ENCODE measurements around the gene KRTAP13-3. TPM values are rescaled to one million over a fixed set of nuclear protein-coding genes. Genes with fewer than 3 reads are reported as not detected.

Gene KRTAP13-3
- total RNA-seq, 1 donor from 2014 or later, result not detected

DNA sequence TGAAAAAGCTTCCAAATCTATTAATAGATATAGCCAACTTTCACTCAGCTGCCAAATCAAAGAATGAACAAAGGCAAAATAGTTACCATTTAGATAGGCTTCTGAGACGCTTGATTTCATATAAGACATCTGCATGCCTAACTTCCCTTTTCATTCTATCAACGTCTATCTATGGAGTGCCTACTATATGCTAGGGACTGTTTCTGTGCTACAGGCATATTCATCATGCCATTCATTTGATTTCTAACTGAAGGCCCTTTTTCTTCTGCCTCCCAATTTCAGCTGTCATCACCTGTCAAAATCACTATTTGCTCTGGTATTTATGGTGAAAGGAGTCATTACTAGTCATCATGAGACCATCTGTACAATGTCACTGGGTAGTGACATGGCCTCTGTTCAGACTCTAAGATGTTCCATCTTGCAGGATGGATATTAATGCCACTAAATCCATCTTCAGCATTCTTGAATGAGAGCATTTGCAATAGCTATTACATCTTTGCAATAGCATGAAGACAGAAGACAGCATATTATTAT, 34.2 kb downstream of the KRTAP13-3 start:
- Mint-ChIP-seq H3K4me1 (peaks cover 4% of the 10 kb centered on the region), H3K36me3 (no peaks in the 10 kb centered on the region), H3K4me3 (no peak overlapping the region), H3K27me3 (ENCODE audit: low read depth) (peaks cover 4% of the 10 kb centered on the region), H3K27ac (no peak overlapping the region), H3K9me3 (peaks cover 16% of the 10 kb centered on the region)
- TF ChIP-seq, protein P1, sequence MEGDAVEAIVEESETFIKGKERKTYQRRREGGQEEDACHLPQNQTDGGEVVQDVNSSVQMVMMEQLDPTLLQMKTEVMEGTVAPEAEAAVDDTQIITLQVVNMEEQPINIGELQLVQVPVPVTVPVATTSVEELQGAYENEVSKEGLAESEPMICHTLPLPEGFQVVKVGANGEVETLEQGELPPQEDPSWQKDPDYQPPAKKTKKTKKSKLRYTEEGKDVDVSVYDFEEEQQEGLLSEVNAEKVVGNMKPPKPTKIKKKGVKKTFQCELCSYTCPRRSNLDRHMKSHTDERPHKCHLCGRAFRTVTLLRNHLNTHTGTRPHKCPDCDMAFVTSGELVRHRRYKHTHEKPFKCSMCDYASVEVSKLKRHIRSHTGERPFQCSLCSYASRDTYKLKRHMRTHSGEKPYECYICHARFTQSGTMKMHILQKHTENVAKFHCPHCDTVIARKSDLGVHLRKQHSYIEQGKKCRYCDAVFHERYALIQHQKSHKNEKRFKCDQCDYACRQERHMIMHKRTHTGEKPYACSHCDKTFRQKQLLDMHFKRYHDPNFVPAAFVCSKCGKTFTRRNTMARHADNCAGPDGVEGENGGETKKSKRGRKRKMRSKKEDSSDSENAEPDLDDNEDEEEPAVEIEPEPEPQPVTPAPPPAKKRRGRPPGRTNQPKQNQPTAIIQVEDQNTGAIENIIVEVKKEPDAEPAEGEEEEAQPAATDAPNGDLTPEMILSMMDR (IDR thresholded peaks at IDR 0.05; ENCODE audit: unreplicated experiment), result no peak
- no peak for DNase-seq (ENCODE audit: low spot score in 2 of 2, unreplicated experiment in 2 of 2)

DNA sequence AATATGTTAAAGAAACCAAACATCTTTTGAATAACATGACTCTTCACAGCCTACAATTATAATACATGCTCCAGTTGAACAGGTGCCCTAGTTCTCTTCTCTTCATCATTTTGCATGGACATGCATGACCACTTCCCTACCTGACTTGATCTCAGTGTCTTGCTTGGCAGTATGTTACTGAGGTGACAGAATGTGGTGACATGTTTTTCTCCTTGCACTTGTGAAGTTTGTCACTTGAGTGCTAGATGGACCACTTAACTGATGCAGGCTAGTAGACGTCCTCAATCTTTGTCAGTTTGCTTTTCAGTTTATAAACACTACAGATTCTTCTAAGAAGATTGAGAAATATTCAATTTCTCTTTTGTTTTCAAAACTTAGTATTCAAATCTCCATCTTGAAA, 43.5 kb downstream of the KRTAP13-3 start:
- Mint-ChIP-seq H3K9me3 (peaks cover 6% of the 10 kb centered on the region), H3K36me3 (no peaks in the 10 kb centered on the region), H3K4me3 (no peak overlapping the region), H3K4me1 (no peaks in the 10 kb centered on the region), H3K27me3 (ENCODE audit: low read depth) (peaks cover 2% of the 10 kb centered on the region), H3K27ac (no peak overlapping the region)
- TF ChIP-seq, protein P1 (IDR thresholded peaks at IDR 0.05; ENCODE audit: unreplicated experiment), result no peak
- DNase-seq (ENCODE audit: low spot score in 2 of 2, unreplicated experiment in 2 of 2), result no peak

Other genes with a start within 250 kb of the KRTAP13-3 start
- gene CLDN8, start 209.8 kb downstream of the KRTAP13-3 start, total RNA-seq, result 1.2 to 1.4 TPM (median 1.2 TPM) in 3 replicates
- not detected in 3 replicates for gene KRTAP24-1, start 143.0 kb downstream of the KRTAP13-3 start, total RNA-seq
- gene KRTAP25-1, start 136.4 kb downstream of the KRTAP13-3 start, total RNA-seq, result not detected in 3 replicates
- not detected in 3 replicates for gene KRTAP26-1, start 105.6 kb downstream of the KRTAP13-3 start, total RNA-seq
- not detected in 3 replicates for gene KRTAP27-1, start 88.2 kb downstream of the KRTAP13-3 start, total RNA-seq
- not detected in 3 replicates for gene KRTAP23-1, start 77.3 kb downstream of the KRTAP13-3 start, total RNA-seq
- not detected in 3 replicates for gene KRTAP13-2, start 53.7 kb downstream of the KRTAP13-3 start, total RNA-seq
- gene KRTAP13-1, start 29.9 kb downstream of the KRTAP13-3 start, total RNA-seq, result not detected in 3 replicates
- not detected in 3 replicates for gene KRTAP13-4, start 4.3 kb upstream of the KRTAP13-3 start, total RNA-seq
- not detected in 3 replicates for gene KRTAP15-1, start 14.3 kb upstream of the KRTAP13-3 start, total RNA-seq
- not detected in 3 replicates for gene KRTAP19-1, start 54.4 kb upstream of the KRTAP13-3 start, total RNA-seq
- gene KRTAP19-2, start 61.5 kb upstream of the KRTAP13-3 start, total RNA-seq, result not detected in 3 replicates
- not detected in 3 replicates for gene KRTAP19-3, start 66.1 kb upstream of the KRTAP13-3 start, total RNA-seq
- not detected in 3 replicates for gene KRTAP19-4, start 71.2 kb upstream of the KRTAP13-3 start, total RNA-seq
- not detected in 3 replicates for gene KRTAP19-5, start 76.2 kb upstream of the KRTAP13-3 start, total RNA-seq
- gene KRTAP19-6, start 115.9 kb upstream of the KRTAP13-3 start, total RNA-seq, result not detected in 3 replicates
- gene KRTAP19-7, start 135.4 kb upstream of the KRTAP13-3 start, total RNA-seq, result not detected in 3 replicates
- gene KRTAP22-2, start 164.5 kb upstream of the KRTAP13-3 start, total RNA-seq, result not detected in 3 replicates
- gene KRTAP6-3, start 166.5 kb upstream of the KRTAP13-3 start, total RNA-seq, result not detected in 3 replicates
- gene KRTAP6-2, start 173.0 kb upstream of the KRTAP13-3 start, total RNA-seq, result not detected in 3 replicates
- gene KRTAP22-1, start 175.2 kb upstream of the KRTAP13-3 start, total RNA-seq, result not detected in 3 replicates
- gene KRTAP6-1, start 188.0 kb upstream of the KRTAP13-3 start, total RNA-seq, result not detected in 3 replicates
- not detected in 3 replicates for gene KRTAP20-1, start 190.5 kb upstream of the KRTAP13-3 start, total RNA-seq
- not detected in 3 replicates for gene KRTAP20-4, start 194.7 kb upstream of the KRTAP13-3 start, total RNA-seq
- not detected in 3 replicates for gene KRTAP20-2, start 209.3 kb upstream of the KRTAP13-3 start, total RNA-seq
- gene KRTAP20-3, start 216.9 kb upstream of the KRTAP13-3 start, total RNA-seq, result not detected in 3 replicates